Measurements from ENCODE around the gene ATP8A1. TPM values are rescaled to one million over a fixed set of nuclear protein-coding genes. Genes with fewer than 3 reads are reported as not detected.
"Not testable (repeated sequence)": the region's sequence is repeated elsewhere in the genome, so short reads cannot be mapped to it uniquely, and the experiment has no call there.

ATP8A1 gene
- total and polyA plus RNA-seq, 4 donors: 0.65 to 15.9 (median 5.9) TPM

GRCh38 chr4:42488114-42488513, 168.8 kb downstream of the ATP8A1 start (continued):
- TF ChIP-seq REST (IDR thresholded peaks at IDR 0.05) (no peak), SP1 (IDR thresholded peaks at IDR 0.05) (no peak)

GRCh38 chr4:42487230-42487629, 169.7 kb downstream of the ATP8A1 start:
- H3K27ac ChIP-seq (ENCODE audit: low read depth in 1 of 2, low read length in 2 of 2): no peak overlapping the region
- no peaks in the 10 kb centered on the region for H3K4me1 ChIP-seq (ENCODE audit: control insufficient read depth in 4 of 4, insufficient read depth in 4 of 4, low read length in 3 of 4)
- H3K9me3 ChIP-seq (ENCODE audit: control insufficient read depth in 4 of 4, low read length in 3 of 4): no peaks in the 10 kb centered on the region
- TF ChIP-seq ATF3 (IDR thresholded peaks at IDR 0.05) (no peak), SP1 (IDR thresholded peaks at IDR 0.05) (no peak), GABPA (IDR thresholded peaks at IDR 0.05 in 1 of 2, conservative IDR thresholded peaks at IDR 0.05 in 1 of 2) (no peak), HNF4G (IDR thresholded peaks at IDR 0.05) (no peak), MAX (IDR thresholded peaks at IDR 0.05) (no peak), HNF4A (conservative IDR thresholded peaks at IDR 0.05) (no peak), FOXA1 (IDR thresholded peaks at IDR 0.05) (no peak), TAF1 (conservative IDR thresholded peaks at IDR 0.05) (no peak), ZBTB33 (IDR thresholded peaks at IDR 0.05) (no peak), JUND (IDR thresholded peaks at IDR 0.05) (no peak), RXRA (IDR thresholded peaks at IDR 0.05) (no peak), YY1 (IDR thresholded peaks at IDR 0.05) (no peak), NR2F2 (IDR thresholded peaks at IDR 0.05) (no peak), RAD21 (IDR thresholded peaks at IDR 0.05) (no peak), EGR1 (IDR thresholded peaks at IDR 0.05; ENCODE audit: low read depth in 2 of 2) (no peak), FOXA2 (IDR thresholded peaks at IDR 0.05) (no peak)
- no peaks in the 10 kb centered on the region for H3K27me3 ChIP-seq (ENCODE audit: control insufficient read depth in 4 of 4, insufficient read depth in 4 of 4, low read length in 3 of 4)
- H3K4me3 ChIP-seq (ENCODE audit: low read depth in 1 of 3, low read length in 3 of 3): no peak overlapping the region
- DNase-seq (ENCODE audit: low spot score): no peak
- 74% methylated on average over 1 of the region's 1 CpG for WGBS
- no peak overlapping the region for H3K9ac ChIP-seq (ENCODE audit: low read depth in 1 of 2, low read length in 2 of 2)
- no peaks in the 10 kb centered on the region for H3K36me3 ChIP-seq (ENCODE audit: control insufficient read depth in 4 of 4, insufficient read depth in 3 of 4, low read depth in 1 of 4, low read length in 3 of 4)

- not testable (repeated sequence) for H3K4me1 ChIP-seq (ENCODE audit: control insufficient read depth in 4 of 4, insufficient read depth in 4 of 4, low read length in 3 of 4); H3K36me3 ChIP-seq (ENCODE audit: control insufficient read depth in 4 of 4, insufficient read depth in 3 of 4, low read depth in 1 of 4, low read length in 3 of 4)
These were observed 170.7 kb downstream of the ATP8A1 start for GRCh38 chr4:42486156-42486555.

More at GRCh38 chr4:42486156-42486555, 170.7 kb downstream of the ATP8A1 start:
- H3K9me3 ChIP-seq (ENCODE audit: control insufficient read depth in 4 of 4, low read length in 3 of 4); DNase-seq (ENCODE audit: low spot score); H3K27ac ChIP-seq (ENCODE audit: low read depth in 1 of 2, low read length in 2 of 2); H3K9ac ChIP-seq (ENCODE audit: low read depth in 1 of 2, low read length in 2 of 2); H3K27me3 ChIP-seq (ENCODE audit: control insufficient read depth in 4 of 4, insufficient read depth in 4 of 4, low read length in 3 of 4); H3K4me3 ChIP-seq (ENCODE audit: low read depth in 1 of 3, low read length in 3 of 3): not testable (repeated sequence)
- WGBS: 96% methylated on average over 6 of the region's 6 CpGs
